HCT116 (cell line): ENCODE data around the gene IMMT. TPM values are rescaled to one million over a fixed set of nuclear protein-coding genes. Genes with fewer than 3 reads are reported as not detected.

Experiments
- ATAC-seq: fragments of 200-7000 bp; cut with Tn5 transposase; 2 replicates; pipeline ENCODE4 v1.9.1; 2020; ENCODE audit warnings: mild to moderate bottlenecking, moderate library complexity
- BruUV-seq: library from RNA; stranded (reverse); fragments of 400-500 nt; replicated peaks from 2 replicates; lab custom pipeline; 2021; lab: Mats Ljungman, UMichigan
- CTCF ChIA-PET: fragments of 300-600 bp; sonication (Branson Sonifier 250); formaldehyde crosslinking; loops from one replicate; lab custom pipeline; 2021; ENCODE audit warnings: antibody characterized with exemption; lab: Charles Lee
- POLR2A ChIA-PET: fragments of 300-600, 350-600 bp; sonication (Branson Sonifier 250); formaldehyde crosslinking; loops from one replicate; lab custom pipeline; 2021; ENCODE audit warnings: antibody characterized with exemption; lab: Charles Lee
- RAD21 ChIA-PET, 2 experiments: fragments of 300-600 bp; sonication (Branson Sonifier 250); formaldehyde crosslinking; loops; one replicate each; lab custom pipeline; 2023; ENCODE audit warnings: low total read pairs in 2 of 2; ENCODE audit not compliant: uncharacterized antibody in 2 of 2, unreplicated experiment in 2 of 2, low non-redundant PET in 1 of 2; lab: Charles Lee
- DNase-seq: peaks from one replicate; pipeline ENCODE4 v3.0.0-alpha.2; 2010; ENCODE audit warnings: low read depth, low spot score
- H2AFZ ChIP-seq: fragments of 200-600 bp; shearing (Covaris generic), sonication (generic); 2 replicates; pipeline ENCODE4 v1.6.1; 2017; ENCODE audit warnings: low read depth, mixed run types, mixed read lengths, antibody characterized with exemption, low read length; ENCODE audit not compliant: poor library complexity, severe bottlenecking
- H3K27ac ChIP-seq: 2 replicates; pipeline ENCODE4 v1.5.1; 2012; ENCODE audit warnings: low read depth, low read length
- H3K27me3 ChIP-seq: fragments of 200-600 bp; sonication (generic); 2 replicates; pipeline ENCODE4 v1.6.1; 2016; ENCODE audit warnings: mixed run types, low read length, mixed read lengths; ENCODE audit not compliant: insufficient read depth
- H3K36me3 ChIP-seq, 2 experiments: fragments of 200-500 bp in 1 of 2; fragments of 200-600 bp in 1 of 2; sonication (Bioruptor generic) in 1 of 2; sonication (generic) in 1 of 2; 2 replicates each; pipeline versions ENCODE4 v1.5.1 to v1.6.1; 2014 to 2016; ENCODE audit warnings: low read length in 2 of 2, inconsistent platforms in 1 of 2, mixed read lengths in 1 of 2, mixed run types in 1 of 2; ENCODE audit not compliant: insufficient read depth in 2 of 2, control insufficient read depth in 1 of 2
- H3K4me1 ChIP-seq, 2 experiments: fragments of 200-600 bp in 1 of 2; sonication (generic) in 1 of 2; 2 replicates each; pipeline versions ENCODE4 v1.5.1 to v1.6.1; 2012 to 2017; ENCODE audit warnings: low read length in 2 of 2, inconsistent platforms in 1 of 2, mild to moderate bottlenecking in 1 of 2, mixed read lengths in 1 of 2, mixed run types in 1 of 2, moderate library complexity in 1 of 2; ENCODE audit not compliant: insufficient read depth in 2 of 2, control insufficient read depth in 1 of 2
- H3K4me2 ChIP-seq: fragments of 200-600 bp; sonication (generic); 2 replicates; pipeline ENCODE4 v1.6.1; 2017; ENCODE audit warnings: mixed run types, low read length, mixed read lengths
- H3K4me3 ChIP-seq, 2 experiments: fragments of 200-600 bp in 1 of 2; sonication (generic) in 1 of 2; replicated peaks in 1 of 2; 2 replicates each; pipeline ENCODE4 v1.5.1; 2011 to 2016; ENCODE audit warnings: low read length in 2 of 2, control low read depth in 1 of 2, low read depth in 1 of 2, mild to moderate bottlenecking in 1 of 2, mixed read lengths in 1 of 2, mixed run types in 1 of 2
- H3K79me2 ChIP-seq: fragments of 200-600 bp; sonication (generic); 2 replicates; pipeline ENCODE4 v1.6.1; 2017; ENCODE audit warnings: mild to moderate bottlenecking, mixed run types, low read length, moderate library complexity, mixed read lengths; ENCODE audit not compliant: insufficient read depth
- H3K9ac ChIP-seq: fragments of 200-600 bp; sonication (generic); 2 replicates; pipeline ENCODE4 v1.6.1; 2016; ENCODE audit warnings: low read length, mixed read lengths
- H3K9me2 ChIP-seq: fragments of 200-600 bp; sonication (generic), shearing (Covaris generic); 2 replicates; pipeline ENCODE4 v1.6.1; 2017; ENCODE audit warnings: mixed run types, mild to moderate bottlenecking, moderate library complexity; ENCODE audit not compliant: insufficient read depth
- H3K9me3 ChIP-seq, 2 experiments: fragments of 200-500 bp in 1 of 2; fragments of 200-600 bp in 1 of 2; sonication (Bioruptor generic) in 1 of 2; sonication (generic) in 1 of 2; 2 replicates each; pipeline ENCODE4 v1.6.1; 2014 to 2017; ENCODE audit warnings: low read length in 2 of 2, mixed read lengths in 2 of 2, inconsistent platforms in 1 of 2, low read depth in 1 of 2, mild to moderate bottlenecking in 1 of 2, mixed run types in 1 of 2, moderate library complexity in 1 of 2; ENCODE audit not compliant: control insufficient read depth in 1 of 2, insufficient read depth in 1 of 2
- H4K20me1 ChIP-seq: fragments of 200-600 bp; sonication (generic), shearing (Covaris generic); 2 replicates; pipeline ENCODE4 v1.6.1; 2017; ENCODE audit warnings: mixed run types, mild to moderate bottlenecking, moderate library complexity; ENCODE audit not compliant: insufficient read depth
- CTCF ChIP-seq, 3 experiments: fragments of 200-600 bp in 1 of 3; sonication (generic) in 1 of 3; IDR thresholded peaks in 2 of 3; conservative IDR thresholded peaks in 1 of 3; 2 replicates each; pipeline ENCODE4 v1.5.1; 2012 to 2017; ENCODE audit warnings: low read depth in 2 of 3, low read length in 2 of 3, antibody characterized with exemption in 1 of 3, borderline replicate concordance in 1 of 3, control low read depth in 1 of 3, mild to moderate bottlenecking in 1 of 3, mixed read lengths in 1 of 3, mixed run types in 1 of 3, moderate library complexity in 1 of 3; ENCODE audit not compliant: insufficient read depth in 1 of 3
- EGR1 ChIP-seq: IDR thresholded peaks from 2 replicates; pipeline ENCODE4 v1.6.1; 2012; ENCODE audit warnings: low read depth
- ELF1 ChIP-seq: IDR thresholded peaks from 2 replicates; pipeline ENCODE4 v1.6.1; 2012; ENCODE audit warnings: low read depth, borderline replicate concordance
- REST ChIP-seq: IDR thresholded peaks from 2 replicates; pipeline ENCODE4 v1.6.1; 2012; ENCODE audit warnings: low read depth
- SP1 ChIP-seq: IDR thresholded peaks from 2 replicates; pipeline ENCODE4 v1.6.1; 2012; ENCODE audit warnings: low read depth
- YY1 ChIP-seq: IDR thresholded peaks from 2 replicates; pipeline ENCODE4 v1.6.1; 2011; ENCODE audit warnings: low read length, low read depth, moderate library complexity, mild to moderate bottlenecking; ENCODE audit not compliant: insufficient replicate concordance; ENCODE audit errors: extremely low read depth
- ZFX ChIP-seq: fragments of 450-650 bp; IDR thresholded peaks from 2 replicates; pipeline ENCODE4 v1.6.1; 2017
- intact Hi-C: fragments of 100-400 bp; cut with micrococcal nuclease; formaldehyde crosslinking; loops from 2 replicates; pipeline ENCODE4 v1.10.0; 2022
- total RNA-seq: library from RNA; stranded (reverse); gene quantifications from one replicate; pipeline ENCODE4 v1.2.1, GENCODE V29; 2021; ENCODE audit not compliant: unreplicated experiment

IMMT gene
- total RNA-seq, 1 experiment from 2014 or later = 125 TPM

GRCh38 chr2:86213056-86213455, 17.8 kb upstream of the IMMT start:
- Histone ChIP-seq H3K79me2 (no peaks in the 10 kb centered on the region; the same call in 1 of the 2 replicates), H3K4me3 (no peak overlapping the region), H3K9me2 (no peaks in the 10 kb centered on the region), H3K4me2 (no peak overlapping the region), H3K4me1 (no peaks in the 10 kb centered on the region), H4K20me1 (no peaks in the 10 kb centered on the region), H2AFZ (no peak overlapping the region), H3K27me3 (no peaks in the 10 kb centered on the region), H3K9ac (no peak overlapping the region), H3K36me3 (peaks cover 43 to 47% of the 10 kb centered on the region in 2 experiments), H3K27ac (no peak overlapping the region), H3K9me3 (no peaks in the 10 kb centered on the region)
- no peak for DNase-seq
- TF ChIP-seq EGR1 (no peak), SP1 (no peak), CTCF (IDR thresholded peaks at IDR 0.05 in 2 of 3, conservative IDR thresholded peaks at IDR 0.05 in 1 of 3; ENCODE audit: borderline replicate concordance in 1 of 3, insufficient read depth in 1 of 3, low read depth in 2 of 3, low read length in 2 of 3) (no peak), REST (no peak), ELF1 (no peak), ZFX (no peak), YY1 (no peak)
- intact Hi-C loops = no loop called here
- ChIA-PET CTCF (no interaction called here), RAD21 (no interaction called here), POLR2A (no interaction called here)
- ATAC-seq = no peak
- no TSS peak for BruUV-seq
